Activated CD8-positive, alpha-beta memory T cell treated with anti-CD3 and anti-CD28 coated beads for 1 hour (primary cell): ENCODE measurements around the gene FAM161A.

Experiments
- DNase-seq, 2 donors: peaks; one replicate each; pipeline ENCODE4 v3.0.0-alpha.2; 2020; ENCODE audit warnings: low read depth in 1 of 2; ENCODE audit errors: extremely low read depth in 1 of 2

FAM161A gene

GRCh38 chr2:61787941-61788563 is 65.8 kb downstream of the FAM161A start:
- no peak for DNase-seq

DNA sequence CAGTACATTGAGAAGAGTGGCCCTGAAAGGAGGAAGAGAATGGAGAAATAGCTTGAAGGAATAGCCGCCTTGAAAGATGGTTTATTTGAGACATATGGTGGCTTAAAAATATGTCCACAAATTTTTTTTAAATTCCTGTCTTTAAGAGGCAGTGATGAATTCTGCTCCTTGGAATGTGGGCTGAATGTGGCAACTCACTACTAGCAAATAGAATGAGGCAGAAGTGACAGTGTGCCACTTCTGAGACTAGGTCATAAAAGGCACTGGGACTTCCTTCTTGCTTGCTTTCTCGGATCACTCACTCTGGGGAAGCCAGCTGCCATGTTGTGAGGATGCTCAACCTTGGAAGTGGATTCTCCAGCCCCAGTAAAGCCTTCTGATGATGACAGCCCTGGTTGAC is 67.0 kb downstream of the FAM161A start:
- DNase-seq = no peak

DNA sequence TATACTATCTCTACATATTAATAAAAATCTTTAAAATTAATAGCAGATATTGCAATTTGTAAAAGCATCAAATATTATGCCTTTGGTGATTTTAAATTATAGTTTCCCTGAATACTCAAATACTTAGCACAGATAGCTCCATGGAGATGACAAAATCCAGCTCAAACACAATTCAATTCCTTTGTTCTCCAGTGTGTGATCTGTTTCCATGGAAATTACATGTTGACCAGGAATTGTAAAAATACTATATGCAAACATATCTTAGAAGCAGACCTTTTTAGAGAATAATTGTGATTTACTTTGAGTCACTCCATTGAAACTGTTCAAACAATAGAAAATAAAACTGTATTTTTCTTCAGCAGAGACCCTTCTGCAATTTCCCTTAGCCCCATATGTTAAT is 68.3 kb downstream of the FAM161A start:
- DNase-seq = no peak

GRCh38 chr2:61784643-61785042 is 69.2 kb downstream of the FAM161A start:
- DNase-seq = no peak

- no peak for DNase-seq
These were observed 77.8 kb downstream of the FAM161A start for GRCh38 chr2:61775956-61776570.
